Trophoblast cell (in vitro differentiated cells and primary cell): ENCODE data around the gene RGS3.

Experiments
- DNase-seq, 2 donors: peaks; one replicate each; pipeline ENCODE4 v3.0.0-alpha.2; 2016
- H2AFZ ChIP-seq: 2 replicates; pipeline ENCODE4 v1.6.1; 2013; ENCODE audit warnings: low read length, moderate library complexity, mild to moderate bottlenecking; ENCODE audit not compliant: insufficient read depth, poor library complexity
- H2AK5ac ChIP-seq: 2 replicates; pipeline ENCODE4 v1.6.1; 2013; ENCODE audit warnings: mild to moderate bottlenecking, low read length
- H2BK120ac ChIP-seq: 2 replicates; pipeline ENCODE4 v1.6.1; 2013; ENCODE audit warnings: low read length, mild to moderate bottlenecking, moderate library complexity; ENCODE audit not compliant: insufficient read depth, poor library complexity
- H2BK12ac ChIP-seq: 2 replicates; pipeline ENCODE4 v1.6.1; 2013; ENCODE audit warnings: mild to moderate bottlenecking, low read length, moderate library complexity
- H2BK5ac ChIP-seq: 2 replicates; pipeline ENCODE4 v1.6.1; 2013; ENCODE audit warnings: low read length, low read depth, moderate library complexity, mild to moderate bottlenecking; ENCODE audit not compliant: poor library complexity
- H3K14ac ChIP-seq: 2 replicates; pipeline ENCODE4 v1.6.1; 2013; ENCODE audit warnings: mild to moderate bottlenecking, low read length
- H3K18ac ChIP-seq: 2 replicates; pipeline ENCODE4 v1.6.1; 2013; ENCODE audit warnings: mild to moderate bottlenecking, low read length
- H3K23ac ChIP-seq: 2 replicates; pipeline ENCODE4 v1.6.1; 2013; ENCODE audit warnings: low read length
- H3K27ac ChIP-seq: 2 replicates; pipeline ENCODE4 v1.5.1; 2013; ENCODE audit warnings: low read depth, mild to moderate bottlenecking, inconsistent platforms, low read length, moderate library complexity
- H3K27me3 ChIP-seq: 2 replicates; pipeline ENCODE4 v1.6.1; 2013; ENCODE audit warnings: inconsistent platforms, mild to moderate bottlenecking, low read length, moderate library complexity; ENCODE audit not compliant: insufficient read depth
- H3K36me3 ChIP-seq, 2 experiments: 1 replicate in 1 of 2; 2 replicates in 1 of 2; pipeline ENCODE4 v1.6.1; 2013; ENCODE audit warnings: low read length in 2 of 2, mild to moderate bottlenecking in 2 of 2, moderate library complexity in 1 of 2; ENCODE audit not compliant: insufficient read depth in 2 of 2, control insufficient read depth in 1 of 2
- H3K4ac ChIP-seq: 2 replicates; pipeline ENCODE4 v1.6.1; 2013; ENCODE audit warnings: low read depth, mild to moderate bottlenecking, low read length, moderate library complexity
- H3K4me1 ChIP-seq, 2 experiments: 1 replicate in 1 of 2; 2 replicates in 1 of 2; pipeline ENCODE4 v1.6.1; 2013; ENCODE audit warnings: low read length in 2 of 2, mild to moderate bottlenecking in 2 of 2, moderate library complexity in 1 of 2; ENCODE audit not compliant: insufficient read depth in 2 of 2, control insufficient read depth in 1 of 2
- H3K4me2 ChIP-seq: 2 replicates; pipeline ENCODE4 v1.6.1; 2013; ENCODE audit warnings: inconsistent platforms, mild to moderate bottlenecking, low read length, moderate library complexity
- H3K4me3 ChIP-seq: 2 replicates; pipeline ENCODE4 v1.5.1; 2013; ENCODE audit warnings: mild to moderate bottlenecking, low read depth, low read length, inconsistent platforms
- H3K79me1 ChIP-seq: one replicate; pipeline ENCODE4 v1.6.1; 2013; ENCODE audit warnings: low read length
- H3K79me2 ChIP-seq: 2 replicates; pipeline ENCODE4 v1.6.1; 2013; ENCODE audit warnings: low read length, mild to moderate bottlenecking; ENCODE audit not compliant: control insufficient read depth, insufficient read depth, poor library complexity
- H3K9ac ChIP-seq: 2 replicates; pipeline ENCODE4 v1.6.1; 2013; ENCODE audit warnings: mild to moderate bottlenecking, low read length
- H3K9me3 ChIP-seq: 2 replicates; pipeline ENCODE4 v1.6.1; 2013; ENCODE audit warnings: low read depth, mild to moderate bottlenecking, control low read depth, inconsistent platforms, low read length; ENCODE audit not compliant: insufficient read depth
- H4K12ac ChIP-seq: 2 replicates; pipeline ENCODE4 v1.6.1; 2013; ENCODE audit warnings: low read depth, mild to moderate bottlenecking, low read length, moderate library complexity
- H4K8ac ChIP-seq: 2 replicates; pipeline ENCODE4 v1.6.1; 2013; ENCODE audit warnings: low read depth, mild to moderate bottlenecking, low read length, moderate library complexity
- H4K91ac ChIP-seq: one replicate; pipeline ENCODE4 v1.6.1; 2013; ENCODE audit warnings: low read depth, mild to moderate bottlenecking, low read length, moderate library complexity
- WGBS: extraction: QIAGEN DNeasy Blood & Tissue Kit; methylation state at CpG from one replicate; pipeline ENCODE4 v1.1.7; 2013; ENCODE audit warnings: missing lambda C conversion rate; ENCODE audit not compliant: insufficient read length, insufficient coverage; ENCODE audit errors: extremely low coverage; 5-methylcytosine and 5-hydroxymethylcytosine counted together

Gene RGS3

DNA sequence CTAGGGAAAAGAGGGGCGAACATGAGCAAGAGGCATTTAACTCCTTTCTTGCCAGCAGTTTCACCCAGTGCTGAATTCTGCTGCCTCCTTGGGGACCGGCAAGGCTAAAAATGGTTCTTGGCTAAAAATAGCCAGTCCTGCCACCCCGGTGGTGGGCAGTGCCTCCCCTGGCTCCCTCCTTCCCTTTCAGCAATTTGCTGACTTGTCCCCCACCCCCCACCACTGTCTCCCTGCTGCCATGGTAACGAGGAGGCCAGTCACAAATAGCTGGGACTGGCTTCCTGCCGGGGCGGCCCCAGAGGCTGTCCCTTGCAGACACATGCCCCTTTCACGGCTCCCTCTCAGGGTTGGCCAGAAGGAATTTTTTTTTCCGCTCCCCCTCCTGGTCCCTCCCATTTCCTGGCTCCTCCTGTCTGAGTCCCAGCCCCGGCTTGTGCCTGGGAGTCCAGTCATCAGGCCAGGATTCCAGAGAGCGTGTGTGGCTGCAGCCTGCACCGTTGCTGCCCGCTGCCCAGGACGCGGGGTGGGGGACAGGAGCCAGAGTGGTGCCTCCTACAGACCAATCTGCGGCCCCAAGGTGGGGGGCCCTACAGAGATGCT, 130.3 kb downstream of the RGS3 start:
- H3K9me3 ChIP-seq, result no peaks in the 10 kb centered on the region
- H2BK12ac ChIP-seq, result peak overlapping the region; percentile 74
- peak overlapping the region; percentile 50 for H2BK120ac ChIP-seq
- peak overlapping the region; percentile 77 for H4K91ac ChIP-seq
- H3K27me3 ChIP-seq, result no peaks in the 10 kb centered on the region
- H3K9ac ChIP-seq, result peak overlapping the region; percentile 67
- H2AK5ac ChIP-seq, result peak overlapping the region; percentile 49
- H3K4me3 ChIP-seq, result peak overlapping the region; percentile 63
- peaks cover 24 to 41% of the 10 kb centered on the region in 2 experiments for H3K4me1 ChIP-seq
- H3K4me2 ChIP-seq, result peak overlapping the region; percentile 85
- peak overlapping the region; percentile 71 for H3K14ac ChIP-seq
- peak overlapping the region; percentile 69 for H4K8ac ChIP-seq
- peak overlapping the region; percentile 74 for H2BK5ac ChIP-seq
- peak; percentile 84 to 90 for DNase-seq
- H3K79me2 ChIP-seq, result peaks cover 13% of the 10 kb centered on the region
- peak overlapping the region; percentile 65 for H3K4ac ChIP-seq
- H3K36me3 ChIP-seq, result peaks cover 29 to 42% of the 10 kb centered on the region in 2 experiments
- no peak overlapping the region for H3K23ac ChIP-seq
- H4K12ac ChIP-seq, result peak overlapping the region; percentile 48
- H3K18ac ChIP-seq, result peak overlapping the region; percentile 57
- WGBS, result no CpG with 5 or more reads among the region's 15 CpGs
- H3K79me1 ChIP-seq, result peaks cover 11% of the 10 kb centered on the region
- H3K27ac ChIP-seq, result peak overlapping the region; percentile 48
- peak overlapping the region; percentile 45 for H2AFZ ChIP-seq

DNA sequence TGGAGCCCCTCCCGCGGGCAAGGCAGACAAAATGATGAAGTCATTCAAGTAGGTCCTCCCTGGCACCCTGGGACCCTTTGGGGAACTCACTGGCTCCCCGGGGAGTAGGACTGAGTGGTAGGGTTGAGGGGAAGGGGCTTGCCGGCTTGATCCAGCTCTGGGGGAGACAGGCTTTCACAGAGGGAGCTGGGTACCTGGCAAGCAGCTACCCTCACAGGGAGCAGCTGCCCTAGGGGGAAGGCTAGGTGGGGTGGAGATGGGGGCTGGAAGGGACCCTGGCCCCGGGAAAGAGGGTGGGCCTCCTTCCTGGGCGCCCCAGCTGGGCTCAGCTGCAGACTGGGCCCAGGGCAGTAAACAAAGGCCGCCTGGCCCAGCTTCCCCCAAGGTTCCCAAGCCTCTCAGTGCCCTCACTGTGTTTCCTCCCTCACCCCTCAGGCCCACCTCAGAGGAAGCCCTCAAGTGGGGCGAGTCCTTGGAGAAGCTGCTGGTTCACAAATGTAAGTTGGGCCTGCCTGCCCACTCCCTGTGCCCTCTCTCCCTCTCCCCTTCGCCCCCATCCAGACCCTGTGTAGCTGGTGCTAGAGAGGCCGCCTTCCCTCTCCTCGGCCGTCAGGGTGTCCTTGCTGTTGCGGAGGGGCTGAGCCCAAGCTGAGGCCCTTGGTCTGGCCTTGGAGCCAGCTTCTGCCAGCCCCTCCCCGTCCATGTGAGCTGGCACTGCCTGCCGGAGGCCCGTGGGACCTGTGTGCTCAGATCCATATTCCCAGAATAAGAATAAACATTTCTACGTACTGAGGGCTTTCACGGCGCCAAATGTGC, 131.2 kb downstream of the RGS3 start:
- no peak for DNase-seq
- Histone ChIP-seq H4K8ac (peak overlapping the region; percentile 56), H3K27me3 (no peaks in the 10 kb centered on the region), H2BK5ac (peak overlapping the region; percentile 69), H3K14ac (peak overlapping the region; percentile 71), H3K79me1 (peaks cover 11% of the 10 kb centered on the region), H3K18ac (peak overlapping the region; percentile 12), H2BK120ac (peak overlapping the region; percentile 50), H4K12ac (peak overlapping the region; percentile 48), H3K79me2 (peaks cover 13% of the 10 kb centered on the region), H2AK5ac (peak overlapping the region; percentile 49), H3K9me3 (no peaks in the 10 kb centered on the region), H4K91ac (peak overlapping the region; percentile 44), H3K27ac (peak overlapping the region; percentile 0), H3K4me3 (peak overlapping the region; percentile 63), H3K23ac (no peak overlapping the region), H3K9ac (peak overlapping the region; percentile 67), H3K4ac (peak overlapping the region; percentile 65), H3K36me3 (peaks cover 29 to 38% of the 10 kb centered on the region in 2 experiments), H2BK12ac (peak overlapping the region; percentile 15), H3K4me2 (peak overlapping the region; percentile 85), H2AFZ (peak overlapping the region; percentile 20), H3K4me1 (peaks cover 25 to 41% of the 10 kb centered on the region in 2 experiments)
- WGBS, result no CpG with 5 or more reads among the region's 19 CpGs

DNA sequence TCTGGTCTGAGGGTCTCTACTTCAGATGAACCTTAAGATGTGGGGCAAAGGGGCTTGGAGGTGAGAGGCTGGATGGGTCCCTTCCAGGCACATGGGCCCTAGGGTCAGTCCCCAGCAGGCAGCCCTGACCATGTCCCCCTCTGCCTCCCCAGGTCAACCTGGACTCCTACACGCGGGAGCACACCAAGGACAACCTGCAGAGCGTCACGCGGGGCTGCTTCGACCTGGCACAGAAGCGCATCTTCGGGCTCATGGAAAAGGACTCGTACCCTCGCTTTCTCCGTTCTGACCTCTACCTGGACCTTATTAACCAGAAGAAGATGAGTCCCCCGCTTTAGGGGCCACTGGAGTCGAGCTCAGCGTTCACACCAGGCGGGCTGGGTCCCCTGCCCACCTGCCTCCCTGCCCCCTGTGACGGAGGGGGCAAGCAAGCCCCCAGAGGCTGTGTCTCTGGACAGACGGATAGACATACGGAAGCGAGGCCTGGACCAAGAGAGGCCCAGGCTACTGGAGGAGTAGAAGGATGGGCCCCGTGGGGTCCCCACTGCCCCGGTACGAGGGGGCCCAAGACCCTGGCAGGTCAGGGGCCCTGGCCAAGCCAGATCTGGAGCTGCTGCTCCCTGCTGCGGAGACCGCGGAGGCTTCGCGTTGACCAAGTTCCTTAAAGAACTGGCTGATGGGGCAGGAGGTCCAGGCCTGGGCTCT, 133.2 kb downstream of the RGS3 start:
- no peaks in the 10 kb centered on the region for H3K27me3 ChIP-seq
- H3K9me3 ChIP-seq, result no peaks in the 10 kb centered on the region
- H3K14ac ChIP-seq, result no peak overlapping the region
- WGBS, result no CpG with 5 or more reads among the region's 27 CpGs
- peak overlapping the region; percentile 7 for H3K27ac ChIP-seq
- no peak for DNase-seq
- peaks cover 13% of the 10 kb centered on the region for H3K79me2 ChIP-seq
- no peak overlapping the region for H4K12ac ChIP-seq
- no peak overlapping the region for H2AFZ ChIP-seq
- H3K18ac ChIP-seq, result peak overlapping the region; percentile 54
- no peak overlapping the region for H3K4me2 ChIP-seq
- H3K36me3 ChIP-seq, result peaks cover 29 to 38% of the 10 kb centered on the region in 2 experiments
- no peak overlapping the region for H3K9ac ChIP-seq
- H3K4me1 ChIP-seq, result peaks cover 41 to 50% of the 10 kb centered on the region in 2 experiments
- no peak overlapping the region for H2BK5ac ChIP-seq
- H3K4me3 ChIP-seq, result no peak overlapping the region
- H3K23ac ChIP-seq, result no peak overlapping the region
- H2BK120ac ChIP-seq, result no peak overlapping the region
- no peak overlapping the region for H3K4ac ChIP-seq
- peaks cover 25% of the 10 kb centered on the region for H3K79me1 ChIP-seq
- no peak overlapping the region for H4K8ac ChIP-seq
- H4K91ac ChIP-seq, result no peak overlapping the region
- no peak overlapping the region for H2BK12ac ChIP-seq
- no peak overlapping the region for H2AK5ac ChIP-seq
